ENCODE results near the gene SNRK.

DNA sequence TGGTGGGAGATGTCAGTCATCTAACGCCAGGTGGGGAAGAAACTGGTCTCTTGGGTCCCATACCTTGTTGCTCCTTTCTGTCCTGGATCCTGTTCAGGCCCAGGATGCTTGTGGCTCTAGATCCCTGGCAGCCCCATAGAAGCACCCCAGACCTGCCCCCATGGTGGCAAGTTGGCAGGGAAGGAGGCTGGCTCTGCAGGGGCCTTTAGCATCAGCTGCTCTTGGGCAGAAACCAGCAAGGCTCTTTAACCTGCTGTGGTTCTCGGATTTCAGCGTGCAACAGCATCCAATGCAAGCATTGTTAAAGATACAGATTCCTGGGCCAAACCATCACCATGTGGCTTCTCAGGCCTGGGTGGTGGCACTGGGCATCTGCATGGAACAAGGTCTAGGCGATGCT, 75.8 kb downstream of the SNRK start:
- TF ChIP-seq, protein P1, sequence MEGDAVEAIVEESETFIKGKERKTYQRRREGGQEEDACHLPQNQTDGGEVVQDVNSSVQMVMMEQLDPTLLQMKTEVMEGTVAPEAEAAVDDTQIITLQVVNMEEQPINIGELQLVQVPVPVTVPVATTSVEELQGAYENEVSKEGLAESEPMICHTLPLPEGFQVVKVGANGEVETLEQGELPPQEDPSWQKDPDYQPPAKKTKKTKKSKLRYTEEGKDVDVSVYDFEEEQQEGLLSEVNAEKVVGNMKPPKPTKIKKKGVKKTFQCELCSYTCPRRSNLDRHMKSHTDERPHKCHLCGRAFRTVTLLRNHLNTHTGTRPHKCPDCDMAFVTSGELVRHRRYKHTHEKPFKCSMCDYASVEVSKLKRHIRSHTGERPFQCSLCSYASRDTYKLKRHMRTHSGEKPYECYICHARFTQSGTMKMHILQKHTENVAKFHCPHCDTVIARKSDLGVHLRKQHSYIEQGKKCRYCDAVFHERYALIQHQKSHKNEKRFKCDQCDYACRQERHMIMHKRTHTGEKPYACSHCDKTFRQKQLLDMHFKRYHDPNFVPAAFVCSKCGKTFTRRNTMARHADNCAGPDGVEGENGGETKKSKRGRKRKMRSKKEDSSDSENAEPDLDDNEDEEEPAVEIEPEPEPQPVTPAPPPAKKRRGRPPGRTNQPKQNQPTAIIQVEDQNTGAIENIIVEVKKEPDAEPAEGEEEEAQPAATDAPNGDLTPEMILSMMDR (conservative IDR thresholded peaks at IDR 0.05) = no peak
- no peak for TF ChIP-seq EZH2 (IDR thresholded peaks at IDR 0.05; ENCODE audit: low read depth)
